Calu3 (cell line): ENCODE measurements around the gene TWF2. TPM values are rescaled to one million over a fixed set of nuclear protein-coding genes. Genes with fewer than 3 reads are reported as not detected.
A peak's percentile ranks its signal among the peaks of the same experiment; 100 is the strongest.

Source experiments
- BruUV-seq: library from RNA; stranded (reverse); fragments of 400-500 nt; replicated peaks from 2 replicates; lab custom pipeline; 2021; lab: Mats Ljungman, UMichigan
- CTCF ChIA-PET: fragments of 300-600 bp; sonication (Branson Sonifier 250); formaldehyde crosslinking; loops from one replicate; lab custom pipeline; 2022; ENCODE audit warnings: antibody characterized with exemption; lab: Charles Lee
- DNase-seq: peaks from one replicate; pipeline ENCODE4 v3.0.0; 2022
- H3K27ac Mint-ChIP-seq: one replicate; pipeline ENCODE4 v1.8.0; 2022; ENCODE audit warnings: mixed read lengths; ENCODE audit not compliant: unreplicated experiment
- H3K27me3 Mint-ChIP-seq: one replicate; pipeline ENCODE4 v1.8.0; 2022; ENCODE audit warnings: mixed read lengths; ENCODE audit not compliant: unreplicated experiment
- H3K36me3 Mint-ChIP-seq: one replicate; pipeline ENCODE4 v1.8.0; 2022; ENCODE audit warnings: mild to moderate bottlenecking, moderate library complexity, mixed read lengths; ENCODE audit not compliant: insufficient read depth, unreplicated experiment
- H3K4me1 Mint-ChIP-seq: one replicate; pipeline ENCODE4 v1.8.0; 2022; ENCODE audit warnings: mild to moderate bottlenecking, low read depth, mixed read lengths; ENCODE audit not compliant: unreplicated experiment
- H3K4me3 Mint-ChIP-seq: one replicate; pipeline ENCODE4 v1.8.0; 2022; ENCODE audit warnings: mild to moderate bottlenecking, low read depth, moderate library complexity, mixed read lengths; ENCODE audit not compliant: unreplicated experiment
- H3K9me3 Mint-ChIP-seq: one replicate; pipeline ENCODE4 v1.8.0; 2022; ENCODE audit warnings: low read depth, mixed read lengths; ENCODE audit not compliant: unreplicated experiment
- CTCF ChIP-seq: fragments of 200-600 bp; IDR thresholded peaks from one replicate; pipeline ENCODE4 v1.8.0; 2022; ENCODE audit warnings: antibody characterized with exemption; ENCODE audit not compliant: unreplicated experiment
- intact Hi-C: fragments of 100-400 bp; cut with micrococcal nuclease; formaldehyde crosslinking; loops from one replicate; pipeline ENCODE4 v1.10.0; 2022; ENCODE audit not compliant: unreplicated experiment
- total RNA-seq: library from RNA; stranded (reverse); gene quantifications from 2 replicates; pipeline ENCODE4 v1.2.3, GENCODE V29; 2022

The TWF2 gene
- total RNA-seq, 1 experiment from 2014 or later: 49.1 TPM

GRCh38 chr3:52220380-52221026 is 18.5 kb downstream of the TWF2 start:
- Mint-ChIP-seq H3K27me3 (no peaks in the 10 kb centered on the region), H3K27ac (no peak overlapping the region), H3K4me1 (peaks cover 27% of the 10 kb centered on the region), H3K4me3 (no peak overlapping the region), H3K36me3 (peaks cover 16% of the 10 kb centered on the region), H3K9me3 (no peaks in the 10 kb centered on the region)
- BruUV-seq: no TSS peak
- TF ChIP-seq CTCF: peak; percentile 86
- peak; percentile 88 for DNase-seq
- CTCF ChIA-PET: interaction anchor here (0.6 to 2.3 kb wide), 9 partner anchors 11 to 247 kb away, joined by 3 to 15 read pairs (median 6); partner anchors contain the start of genes ABHD14B, POC1A and WDR82
- intact Hi-C loops: loop anchor here (1.0 kb wide), 1 partner anchor 119 kb away; no protein-coding TSS in a partner anchor

GRCh38 chr3:52218937-52219650 is 19.9 kb downstream of the TWF2 start:
- H3K4me1 Mint-ChIP-seq: peaks cover 27% of the 10 kb centered on the region
- no peak overlapping the region for H3K4me3 Mint-ChIP-seq
- DNase-seq: peak; percentile 66
- H3K9me3 Mint-ChIP-seq: no peaks in the 10 kb centered on the region
- no peak for TF ChIP-seq CTCF
- peaks cover 28% of the 10 kb centered on the region for H3K36me3 Mint-ChIP-seq
- BruUV-seq: no TSS peak
- CTCF ChIA-PET: interaction anchor here (0.6 to 2.3 kb wide), 8 partner anchors 7 to 218 kb away, joined by 3 to 15 read pairs (median 4); partner anchors contain the start of gene POC1A
- no peaks in the 10 kb centered on the region for H3K27me3 Mint-ChIP-seq
- intact Hi-C loops: loop anchor here (5.0 kb wide), 1 partner anchor 67 kb away; the partner anchor contains the start of gene POC1A
- H3K27ac Mint-ChIP-seq: peak overlapping the region; percentile 31

- Mint-ChIP-seq H3K27ac (peak overlapping the region; percentile 74), H3K4me1 (peaks cover 27% of the 10 kb centered on the region), H3K27me3 (no peaks in the 10 kb centered on the region), H3K9me3 (no peaks in the 10 kb centered on the region), H3K36me3 (peaks cover 31% of the 10 kb centered on the region), H3K4me3 (no peak overlapping the region)
- CTCF ChIA-PET: interaction anchor here (1.0 to 1.2 kb wide), 3 partner anchors 16 to 217 kb away, joined by 3 to 4 read pairs (median 3); no protein-coding TSS in a partner anchor
- intact Hi-C loops: loop anchor here (5.0 kb wide), 1 partner anchor 66 kb away; the partner anchor contains the start of gene POC1A
- no TSS peak for BruUV-seq
- DNase-seq: no peak
- no peak for TF ChIP-seq CTCF
Observed at GRCh38 chr3:52218454-52218853, 20.5 kb downstream of the TWF2 start.

GRCh38 chr3:52218026-52218425 is 20.9 kb downstream of the TWF2 start:
- H3K27ac Mint-ChIP-seq: peak overlapping the region; percentile 74
- peaks cover 36% of the 10 kb centered on the region for H3K36me3 Mint-ChIP-seq
- H3K4me1 Mint-ChIP-seq: peaks cover 27% of the 10 kb centered on the region
- no TSS peak for BruUV-seq
- H3K27me3 Mint-ChIP-seq: no peaks in the 10 kb centered on the region
- no peak overlapping the region for H3K4me3 Mint-ChIP-seq
- no peak for DNase-seq
- H3K9me3 Mint-ChIP-seq: no peaks in the 10 kb centered on the region
- intact Hi-C loops: loop anchor here (5.0 kb wide), 1 partner anchor 66 kb away; the partner anchor contains the start of gene POC1A
- CTCF ChIA-PET: no interaction called here
- TF ChIP-seq CTCF: no peak
